ENCODE results near the gene CHRD. TPM values are rescaled to one million over a fixed set of nuclear protein-coding genes. Genes with fewer than 3 reads are reported as not detected.

Gene CHRD
- total RNA-seq, 1 experiment from 2014 or later: 2.7 TPM

GRCh38 chr3:184423561-184423960 lies 43.7 kb downstream of the CHRD start (continued):
- no peak for TF ChIP-seq CREB1 (CRISPR knock-in tag; IDR thresholded peaks at IDR 0.05)

GRCh38 chr3:184426691-184427141 lies 46.9 kb downstream of the CHRD start:
- H3K9me3 Mint-ChIP-seq: peaks cover 17% of the 10 kb centered on the region
- ChIA-PET CTCF (interaction anchor here (0.5 to 1.1 kb wide), 3 partner anchors 42 to 1102 kb away, joined by 3 to 4 read pairs (median 4); partner anchors contain the start of gene EEF1AKMT4), POLR2A (no interaction called here)
- no peak overlapping the region for H3K4me3 Mint-ChIP-seq
- no peak overlapping the region for H3K27ac Mint-ChIP-seq
- DNase-seq (ENCODE audit: low spot score): no peak
- peaks cover 2% of the 10 kb centered on the region; the same call in 1 of the 2 replicates for H3K36me3 Mint-ChIP-seq
- TF ChIP-seq HMGXB4 (CRISPR knock-in tag; IDR thresholded peaks at IDR 0.05) (no peak), PREB (CRISPR knock-in tag; IDR thresholded peaks at IDR 0.05; ENCODE audit: borderline replicate concordance) (no peak), ZNF671 (CRISPR knock-in tag; IDR thresholded peaks at IDR 0.05) (no peak), CREM (CRISPR knock-in tag; IDR thresholded peaks at IDR 0.05) (no peak), ZBTB21 (CRISPR knock-in tag; IDR thresholded peaks at IDR 0.05; ENCODE audit: borderline replicate concordance) (no peak), E2F5 (CRISPR knock-in tag; IDR thresholded peaks at IDR 0.05) (no peak), NR1H2 (CRISPR knock-in tag; IDR thresholded peaks at IDR 0.05) (no peak), ZNF425 (CRISPR knock-in tag; conservative IDR thresholded peaks at IDR 0.05) (no peak)
- no peak for ATAC-seq
- H3K27me3 Mint-ChIP-seq (ENCODE audit: low read depth): peaks cover 5% of the 10 kb centered on the region
- no peaks in the 10 kb centered on the region for H3K4me1 Mint-ChIP-seq

- no peak for ATAC-seq
- peaks cover 1% of the 10 kb centered on the region for H3K9me3 Mint-ChIP-seq
- peaks cover 2% of the 10 kb centered on the region; the same call in 1 of the 2 replicates for H3K27me3 Mint-ChIP-seq (ENCODE audit: low read depth)
- no peak for TF ChIP-seq JUN (CRISPR knock-in tag; IDR thresholded peaks at IDR 0.05)
- TF ChIP-seq ZNF121 (CRISPR knock-in tag; IDR thresholded peaks at IDR 0.05): no peak
- no peak for TF ChIP-seq ZNF416 (CRISPR knock-in tag; IDR thresholded peaks at IDR 0.05)
- TF ChIP-seq JAZF1 (CRISPR knock-in tag; IDR thresholded peaks at IDR 0.05): no peak
- no peak for TF ChIP-seq TEAD1 (CRISPR knock-in tag; IDR thresholded peaks at IDR 0.05)
- TF ChIP-seq RELA (CRISPR knock-in tag; IDR thresholded peaks at IDR 0.05; ENCODE audit: borderline replicate concordance): no peak
- TF ChIP-seq IRF1 (CRISPR knock-in tag; IDR thresholded peaks at IDR 0.05): no peak
- no peak for TF ChIP-seq ATF3 (CRISPR knock-in tag; conservative IDR thresholded peaks at IDR 0.05)
- no peak for TF ChIP-seq CTCF (IDR thresholded peaks at IDR 0.05)
- TF ChIP-seq E2F1 (CRISPR knock-in tag; IDR thresholded peaks at IDR 0.05): no peak
- H3K4me3 Mint-ChIP-seq: no peak overlapping the region
- H3K27ac Mint-ChIP-seq: no peak overlapping the region
- CTCF ChIA-PET: interaction anchor here (0.6 to 2.3 kb wide), 5 partner anchors 9 to 534 kb away, joined by 3 to 7 read pairs (median 4); no protein-coding TSS in a partner anchor
- no peak for DNase-seq (ENCODE audit: low spot score)
- H3K4me1 Mint-ChIP-seq: no peaks in the 10 kb centered on the region
- H3K36me3 Mint-ChIP-seq: no peaks in the 10 kb centered on the region
- POLR2A ChIA-PET: no interaction called here
These were observed 48.8 kb downstream of the CHRD start for GRCh38 chr3:184428561-184429175.
